Right lobe of liver (tissue), 4 donors: ENCODE measurements around the gene ATG7.

Source experiments
- CTCF ChIP-seq, 4 donors: fragments of 200-600 bp in 3 of 4; fragments of 450-650 bp in 1 of 4; IDR thresholded peaks; one replicate each; pipeline versions ENCODE4 v1.5.1 to v1.8.0; 2016 to 2022; ENCODE audit warnings: antibody characterized with exemption in 4 of 4, mild to moderate bottlenecking in 2 of 4
- POLR2A ChIP-seq: fragments of 450-650 bp; IDR thresholded peaks from one replicate; pipeline ENCODE4 v1.6.1; 2017; ENCODE audit warnings: antibody characterized with exemption, mild to moderate bottlenecking
- donor health status: DM: no; HTN: no; CAD: no.
- donor health status: DM: no; HTN: no; CAD: no.
- donor health status: DM: no; HTN: yes; CAD: no.

- no peak for TF ChIP-seq CTCF (IDR thresholded peaks at IDR 0.05)
- TF ChIP-seq POLR2A = no peak
Observed at GRCh38 chr3:11385326-11385725, 113.1 kb downstream of the ATG7 start.
